ENCODE measurements around the gene ZNF407. TPM values are rescaled to one million over a fixed set of nuclear protein-coding genes. Genes with fewer than 3 reads are reported as not detected.

The ZNF407 gene
- total and polyA plus RNA-seq, 4 donors, result 1.9 to 16.5 (median 6.6) TPM

DNA sequence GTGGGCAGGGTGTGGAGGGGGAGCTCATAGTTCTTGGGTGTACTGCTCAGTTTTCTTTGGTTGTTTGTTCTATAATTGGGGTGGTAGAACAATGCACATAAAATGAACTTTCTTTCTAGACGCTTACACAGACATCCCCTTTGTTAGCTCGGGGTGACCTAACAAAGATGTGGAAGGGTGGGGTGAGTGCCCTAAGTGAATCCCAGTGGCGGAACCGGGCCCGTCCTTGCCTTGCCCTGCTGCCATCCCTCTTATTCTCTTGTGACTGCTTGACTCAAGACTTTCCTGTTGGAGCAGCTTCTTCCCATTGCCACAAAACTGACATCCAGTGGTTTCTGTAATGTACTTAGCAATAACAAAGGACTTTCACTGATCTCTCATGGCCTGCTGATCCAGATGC, 343.2 kb downstream of the ZNF407 start (continued):
- TF ChIP-seq, protein P1, sequence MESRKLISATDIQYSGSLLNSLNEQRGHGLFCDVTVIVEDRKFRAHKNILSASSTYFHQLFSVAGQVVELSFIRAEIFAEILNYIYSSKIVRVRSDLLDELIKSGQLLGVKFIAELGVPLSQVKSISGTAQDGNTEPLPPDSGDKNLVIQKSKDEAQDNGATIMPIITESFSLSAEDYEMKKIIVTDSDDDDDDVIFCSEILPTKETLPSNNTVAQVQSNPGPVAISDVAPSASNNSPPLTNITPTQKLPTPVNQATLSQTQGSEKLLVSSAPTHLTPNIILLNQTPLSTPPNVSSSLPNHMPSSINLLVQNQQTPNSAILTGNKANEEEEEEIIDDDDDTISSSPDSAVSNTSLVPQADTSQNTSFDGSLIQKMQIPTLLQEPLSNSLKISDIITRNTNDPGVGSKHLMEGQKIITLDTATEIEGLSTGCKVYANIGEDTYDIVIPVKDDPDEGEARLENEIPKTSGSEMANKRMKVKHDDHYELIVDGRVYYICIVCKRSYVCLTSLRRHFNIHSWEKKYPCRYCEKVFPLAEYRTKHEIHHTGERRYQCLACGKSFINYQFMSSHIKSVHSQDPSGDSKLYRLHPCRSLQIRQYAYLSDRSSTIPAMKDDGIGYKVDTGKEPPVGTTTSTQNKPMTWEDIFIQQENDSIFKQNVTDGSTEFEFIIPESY (IDR thresholded peaks at IDR 0.05), result no peak

DNA sequence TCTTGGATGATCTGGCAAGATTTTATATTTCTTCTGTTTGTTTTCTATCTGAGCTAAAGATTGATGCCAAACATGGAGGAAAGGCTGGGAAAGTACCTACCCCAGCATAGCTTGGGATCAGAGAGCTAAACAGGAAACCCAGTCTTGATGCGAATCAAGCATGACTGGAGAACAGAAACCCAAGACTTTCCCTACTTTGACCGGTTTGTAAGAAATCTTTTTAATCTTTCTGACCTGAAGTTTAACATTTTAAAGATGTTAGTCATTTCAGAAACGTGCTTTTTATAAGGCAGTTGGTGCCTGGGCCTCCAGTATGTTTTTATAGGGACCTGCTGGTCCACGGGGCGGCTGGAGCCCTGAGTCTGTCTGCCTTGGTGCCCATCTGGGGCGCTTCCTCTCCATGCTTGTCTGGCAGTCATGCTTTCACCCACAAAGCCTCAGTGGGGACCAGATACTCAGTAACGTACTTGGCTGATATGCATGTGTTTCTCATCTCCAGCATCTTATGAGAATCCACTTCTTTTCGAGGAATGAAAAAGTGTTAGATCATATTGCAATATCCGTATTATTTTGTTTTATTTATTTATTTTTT, 344.7 kb downstream of the ZNF407 start:
- H3K4me3 ChIP-seq (ENCODE audit: low read depth in 1 of 3, low read length in 3 of 3), result no peak overlapping the region
- H3K27me3 ChIP-seq (ENCODE audit: control insufficient read depth in 4 of 4, insufficient read depth in 4 of 4, low read length in 3 of 4), result no peaks in the 10 kb centered on the region
- TF ChIP-seq RAD21 (IDR thresholded peaks at IDR 0.05) (no peak), JUND (IDR thresholded peaks at IDR 0.05) (no peak), FOXA2 (IDR thresholded peaks at IDR 0.05) (no peak), YY1 (IDR thresholded peaks at IDR 0.05) (no peak), HNF4G (IDR thresholded peaks at IDR 0.05) (no peak), HNF4A (conservative IDR thresholded peaks at IDR 0.05) (no peak), GABPA (IDR thresholded peaks at IDR 0.05 in 1 of 2, conservative IDR thresholded peaks at IDR 0.05 in 1 of 2) (no peak), EGR1 (IDR thresholded peaks at IDR 0.05; ENCODE audit: low read depth in 2 of 2) (no peak), TAF1 (conservative IDR thresholded peaks at IDR 0.05) (no peak), SP1 (IDR thresholded peaks at IDR 0.05) (no peak), NR2F2 (IDR thresholded peaks at IDR 0.05) (no peak), FOXA1 (IDR thresholded peaks at IDR 0.05) (no peak), RXRA (IDR thresholded peaks at IDR 0.05) (no peak)
- TF ChIP-seq, protein P2, sequence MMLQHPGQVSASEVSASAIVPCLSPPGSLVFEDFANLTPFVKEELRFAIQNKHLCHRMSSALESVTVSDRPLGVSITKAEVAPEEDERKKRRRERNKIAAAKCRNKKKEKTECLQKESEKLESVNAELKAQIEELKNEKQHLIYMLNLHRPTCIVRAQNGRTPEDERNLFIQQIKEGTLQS (IDR thresholded peaks at IDR 0.05), result no peak
- TF ChIP-seq, protein P1 (IDR thresholded peaks at IDR 0.05), result no peak
- TF ChIP-seq, protein P3, sequence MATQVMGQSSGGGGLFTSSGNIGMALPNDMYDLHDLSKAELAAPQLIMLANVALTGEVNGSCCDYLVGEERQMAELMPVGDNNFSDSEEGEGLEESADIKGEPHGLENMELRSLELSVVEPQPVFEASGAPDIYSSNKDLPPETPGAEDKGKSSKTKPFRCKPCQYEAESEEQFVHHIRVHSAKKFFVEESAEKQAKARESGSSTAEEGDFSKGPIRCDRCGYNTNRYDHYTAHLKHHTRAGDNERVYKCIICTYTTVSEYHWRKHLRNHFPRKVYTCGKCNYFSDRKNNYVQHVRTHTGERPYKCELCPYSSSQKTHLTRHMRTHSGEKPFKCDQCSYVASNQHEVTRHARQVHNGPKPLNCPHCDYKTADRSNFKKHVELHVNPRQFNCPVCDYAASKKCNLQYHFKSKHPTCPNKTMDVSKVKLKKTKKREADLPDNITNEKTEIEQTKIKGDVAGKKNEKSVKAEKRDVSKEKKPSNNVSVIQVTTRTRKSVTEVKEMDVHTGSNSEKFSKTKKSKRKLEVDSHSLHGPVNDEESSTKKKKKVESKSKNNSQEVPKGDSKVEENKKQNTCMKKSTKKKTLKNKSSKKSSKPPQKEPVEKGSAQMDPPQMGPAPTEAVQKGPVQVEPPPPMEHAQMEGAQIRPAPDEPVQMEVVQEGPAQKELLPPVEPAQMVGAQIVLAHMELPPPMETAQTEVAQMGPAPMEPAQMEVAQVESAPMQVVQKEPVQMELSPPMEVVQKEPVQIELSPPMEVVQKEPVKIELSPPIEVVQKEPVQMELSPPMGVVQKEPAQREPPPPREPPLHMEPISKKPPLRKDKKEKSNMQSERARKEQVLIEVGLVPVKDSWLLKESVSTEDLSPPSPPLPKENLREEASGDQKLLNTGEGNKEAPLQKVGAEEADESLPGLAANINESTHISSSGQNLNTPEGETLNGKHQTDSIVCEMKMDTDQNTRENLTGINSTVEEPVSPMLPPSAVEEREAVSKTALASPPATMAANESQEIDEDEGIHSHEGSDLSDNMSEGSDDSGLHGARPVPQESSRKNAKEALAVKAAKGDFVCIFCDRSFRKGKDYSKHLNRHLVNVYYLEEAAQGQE (IDR thresholded peaks at IDR 0.05), result no peak
- TF ChIP-seq, protein P4, sequence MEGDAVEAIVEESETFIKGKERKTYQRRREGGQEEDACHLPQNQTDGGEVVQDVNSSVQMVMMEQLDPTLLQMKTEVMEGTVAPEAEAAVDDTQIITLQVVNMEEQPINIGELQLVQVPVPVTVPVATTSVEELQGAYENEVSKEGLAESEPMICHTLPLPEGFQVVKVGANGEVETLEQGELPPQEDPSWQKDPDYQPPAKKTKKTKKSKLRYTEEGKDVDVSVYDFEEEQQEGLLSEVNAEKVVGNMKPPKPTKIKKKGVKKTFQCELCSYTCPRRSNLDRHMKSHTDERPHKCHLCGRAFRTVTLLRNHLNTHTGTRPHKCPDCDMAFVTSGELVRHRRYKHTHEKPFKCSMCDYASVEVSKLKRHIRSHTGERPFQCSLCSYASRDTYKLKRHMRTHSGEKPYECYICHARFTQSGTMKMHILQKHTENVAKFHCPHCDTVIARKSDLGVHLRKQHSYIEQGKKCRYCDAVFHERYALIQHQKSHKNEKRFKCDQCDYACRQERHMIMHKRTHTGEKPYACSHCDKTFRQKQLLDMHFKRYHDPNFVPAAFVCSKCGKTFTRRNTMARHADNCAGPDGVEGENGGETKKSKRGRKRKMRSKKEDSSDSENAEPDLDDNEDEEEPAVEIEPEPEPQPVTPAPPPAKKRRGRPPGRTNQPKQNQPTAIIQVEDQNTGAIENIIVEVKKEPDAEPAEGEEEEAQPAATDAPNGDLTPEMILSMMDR (IDR thresholded peaks at IDR 0.05; ENCODE audit: low read depth, low read length, missing input control), result no peak
- TF ChIP-seq, protein P5, sequence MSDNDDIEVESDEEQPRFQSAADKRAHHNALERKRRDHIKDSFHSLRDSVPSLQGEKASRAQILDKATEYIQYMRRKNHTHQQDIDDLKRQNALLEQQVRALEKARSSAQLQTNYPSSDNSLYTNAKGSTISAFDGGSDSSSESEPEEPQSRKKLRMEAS (IDR thresholded peaks at IDR 0.05), result no peak
- DNase-seq (ENCODE audit: low spot score), result no peak
- no peaks in the 10 kb centered on the region for H3K4me1 ChIP-seq (ENCODE audit: control insufficient read depth in 4 of 4, insufficient read depth in 4 of 4, low read length in 3 of 4)
- no peak overlapping the region for H3K27ac ChIP-seq (ENCODE audit: low read depth in 1 of 2, low read length in 2 of 2)
- WGBS, result 91% methylated on average over 9 of the region's 9 CpGs
- H3K36me3 ChIP-seq (ENCODE audit: control insufficient read depth in 4 of 4, insufficient read depth in 3 of 4, low read depth in 1 of 4, low read length in 3 of 4), result no peaks in the 10 kb centered on the region
- no peaks in the 10 kb centered on the region for H3K9me3 ChIP-seq (ENCODE audit: control insufficient read depth in 4 of 4, low read length in 3 of 4)
- H3K9ac ChIP-seq (ENCODE audit: low read depth in 1 of 2, low read length in 2 of 2), result no peak overlapping the region
